Activated CD8-positive, alpha-beta memory T cell treated with anti-CD3 and anti-CD28 coated beads for 1 hour (primary cell): ENCODE data around the gene RAET1G.

Source experiments
- DNase-seq, 2 donors: peaks; one replicate each; pipeline ENCODE4 v3.0.0-alpha.2; 2020; ENCODE audit warnings: low read depth in 1 of 2; ENCODE audit errors: extremely low read depth in 1 of 2

RAET1G gene

GRCh38 chr6:149871182-149871581, 51.7 kb downstream of the RAET1G start:
- DNase-seq, result no peak

- no peak for DNase-seq
These were observed 53.5 kb downstream of the RAET1G start for GRCh38 chr6:149869275-149869892.

GRCh38 chr6:149867876-149868640, 54.9 kb downstream of the RAET1G start:
- no peak for DNase-seq
